ENCODE measurements around the gene DDX10. TPM values are rescaled to one million over a fixed set of nuclear protein-coding genes. Genes with fewer than 3 reads are reported as not detected.

DDX10 gene
- total RNA-seq, 4 donors from 2014 or later: 27.9 to 511 (median 31.5) TPM

- Histone ChIP-seq H3K4me1 (no peaks in the 10 kb centered on the region), H3K27ac (no peak overlapping the region), H3K9me3 (no peaks in the 10 kb centered on the region), H3K36me3 (no peaks in the 10 kb centered on the region), H3K4me3 (no peak overlapping the region), H3K27me3 (no peaks in the 10 kb centered on the region)
- no peak for DNase-seq
- TF ChIP-seq POLR2A (IDR thresholded peaks at IDR 0.05): no peak
- TF ChIP-seq, protein P1, sequence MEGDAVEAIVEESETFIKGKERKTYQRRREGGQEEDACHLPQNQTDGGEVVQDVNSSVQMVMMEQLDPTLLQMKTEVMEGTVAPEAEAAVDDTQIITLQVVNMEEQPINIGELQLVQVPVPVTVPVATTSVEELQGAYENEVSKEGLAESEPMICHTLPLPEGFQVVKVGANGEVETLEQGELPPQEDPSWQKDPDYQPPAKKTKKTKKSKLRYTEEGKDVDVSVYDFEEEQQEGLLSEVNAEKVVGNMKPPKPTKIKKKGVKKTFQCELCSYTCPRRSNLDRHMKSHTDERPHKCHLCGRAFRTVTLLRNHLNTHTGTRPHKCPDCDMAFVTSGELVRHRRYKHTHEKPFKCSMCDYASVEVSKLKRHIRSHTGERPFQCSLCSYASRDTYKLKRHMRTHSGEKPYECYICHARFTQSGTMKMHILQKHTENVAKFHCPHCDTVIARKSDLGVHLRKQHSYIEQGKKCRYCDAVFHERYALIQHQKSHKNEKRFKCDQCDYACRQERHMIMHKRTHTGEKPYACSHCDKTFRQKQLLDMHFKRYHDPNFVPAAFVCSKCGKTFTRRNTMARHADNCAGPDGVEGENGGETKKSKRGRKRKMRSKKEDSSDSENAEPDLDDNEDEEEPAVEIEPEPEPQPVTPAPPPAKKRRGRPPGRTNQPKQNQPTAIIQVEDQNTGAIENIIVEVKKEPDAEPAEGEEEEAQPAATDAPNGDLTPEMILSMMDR (IDR thresholded peaks at IDR 0.05): no peak
- intact Hi-C loops (cut with DNase I; ENCODE audit: low total_unique reads): no loop called here
Measured at GRCh38 chr11:108904480-108904879, 239.6 kb downstream of the DDX10 start.

DNA sequence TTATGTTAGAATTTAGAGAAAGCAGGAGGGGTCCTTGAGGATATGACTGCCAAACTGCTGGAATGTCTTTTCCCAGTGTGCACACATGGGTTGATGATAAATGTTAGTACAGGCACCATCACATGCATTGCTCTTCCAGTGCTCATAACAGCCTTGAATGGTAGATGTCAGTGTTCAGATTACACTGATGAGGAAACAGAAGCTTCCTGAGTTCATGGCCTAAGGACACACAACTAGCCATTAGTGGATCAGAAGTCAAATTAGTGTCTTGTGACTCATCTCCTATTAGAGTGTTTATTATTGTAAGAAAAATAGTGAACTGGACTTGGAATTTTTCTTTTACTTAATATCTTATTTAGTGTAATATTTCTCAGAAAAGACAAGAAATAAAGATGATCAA is 241.5 kb downstream of the DDX10 start:
- no peak for DNase-seq
- intact Hi-C loops (cut with DNase I; ENCODE audit: low total_unique reads): no loop called here
- no peak overlapping the region for H3K27ac ChIP-seq
- H3K9me3 ChIP-seq: no peaks in the 10 kb centered on the region
- no peak overlapping the region for H3K4me3 ChIP-seq
- no peaks in the 10 kb centered on the region for H3K27me3 ChIP-seq
- TF ChIP-seq, protein P1 (IDR thresholded peaks at IDR 0.05): no peak
- TF ChIP-seq POLR2A (IDR thresholded peaks at IDR 0.05): no peak
- no peaks in the 10 kb centered on the region for H3K36me3 ChIP-seq
- no peaks in the 10 kb centered on the region for H3K4me1 ChIP-seq

GRCh38 chr11:108906826-108907225 is 242.0 kb downstream of the DDX10 start:
- no peaks in the 10 kb centered on the region for H3K4me1 ChIP-seq
- no peak overlapping the region for H3K4me3 ChIP-seq
- intact Hi-C loops (cut with DNase I; ENCODE audit: low total_unique reads): no loop called here
- no peak for DNase-seq
- TF ChIP-seq, protein P1 (IDR thresholded peaks at IDR 0.05): no peak
- no peak for TF ChIP-seq POLR2A (IDR thresholded peaks at IDR 0.05)
- no peaks in the 10 kb centered on the region for H3K27me3 ChIP-seq
- no peaks in the 10 kb centered on the region for H3K36me3 ChIP-seq
- no peak overlapping the region for H3K27ac ChIP-seq
- no peaks in the 10 kb centered on the region for H3K9me3 ChIP-seq

- Histone ChIP-seq H3K36me3 (no peaks in the 10 kb centered on the region), H3K27me3 (no peaks in the 10 kb centered on the region), H3K27ac (no peak overlapping the region), H3K4me3 (no peak overlapping the region), H3K4me1 (no peaks in the 10 kb centered on the region), H3K9me3 (no peaks in the 10 kb centered on the region)
- intact Hi-C loops (cut with DNase I; ENCODE audit: low total_unique reads): no loop called here
- TF ChIP-seq POLR2A (IDR thresholded peaks at IDR 0.05): no peak
- no peak for DNase-seq
Measured at GRCh38 chr11:108909041-108909440, 244.2 kb downstream of the DDX10 start.

GRCh38 chr11:108909921-108910320 is 245.1 kb downstream of the DDX10 start:
- no peaks in the 10 kb centered on the region for H3K27me3 ChIP-seq
- no peak for TF ChIP-seq POLR2A (IDR thresholded peaks at IDR 0.05)
- TF ChIP-seq, protein P1 (IDR thresholded peaks at IDR 0.05): no peak
- H3K4me3 ChIP-seq: no peak overlapping the region
- no peak overlapping the region for H3K27ac ChIP-seq
- H3K9me3 ChIP-seq: no peaks in the 10 kb centered on the region
- H3K4me1 ChIP-seq: no peaks in the 10 kb centered on the region
- DNase-seq: no peak
- intact Hi-C loops (cut with DNase I; ENCODE audit: low total_unique reads): no loop called here
- H3K36me3 ChIP-seq: no peaks in the 10 kb centered on the region

DNA sequence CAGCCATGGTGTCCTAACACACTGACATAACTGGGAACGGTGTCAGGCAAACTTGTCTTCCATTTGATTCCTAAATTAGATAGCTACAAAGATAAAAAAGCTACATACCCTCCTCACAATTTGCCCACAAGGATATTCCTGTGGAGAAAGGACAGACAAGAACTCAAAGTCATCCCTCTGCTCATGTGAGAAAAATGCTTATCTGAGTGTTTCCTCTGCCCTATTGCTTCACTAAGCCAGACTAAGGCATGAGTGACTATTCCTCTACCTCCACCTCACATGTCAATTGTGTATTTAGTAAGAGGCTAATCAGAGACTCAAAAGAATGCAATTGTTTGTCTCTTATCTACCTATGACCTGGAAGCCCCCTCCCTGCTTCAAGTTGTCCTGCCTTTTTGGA is 247.7 kb downstream of the DDX10 start:
- no peaks in the 10 kb centered on the region for H3K4me1 ChIP-seq
- H3K27me3 ChIP-seq: no peaks in the 10 kb centered on the region
- no peaks in the 10 kb centered on the region for H3K9me3 ChIP-seq
- intact Hi-C loops (cut with DNase I; ENCODE audit: low total_unique reads): no loop called here
- TF ChIP-seq, protein P1 (IDR thresholded peaks at IDR 0.05): no peak
- TF ChIP-seq POLR2A (IDR thresholded peaks at IDR 0.05): no peak
- no peak overlapping the region for H3K27ac ChIP-seq
- no peaks in the 10 kb centered on the region for H3K36me3 ChIP-seq
- H3K4me3 ChIP-seq: no peak overlapping the region
- DNase-seq: no peak

All from uterus (tissue), 4 donors.